HEK293T (cell line): ENCODE data around the gene TPCN1.

Experiments
- ELF4 ChIP-seq: fragments of 450-650 bp; IDR thresholded peaks from 2 replicates; pipeline ENCODE4 v1.6.1; 2017; ENCODE audit warnings: antibody characterized with exemption
- FOXA1 ChIP-seq: fragments of 450-650 bp; IDR thresholded peaks from 2 replicates; pipeline ENCODE4 v1.6.1; 2016; ENCODE audit warnings: mild to moderate bottlenecking
- FOXM1 ChIP-seq: fragments of 450-650 bp; IDR thresholded peaks from 2 replicates; pipeline ENCODE4 v1.6.1; 2017; ENCODE audit warnings: mild to moderate bottlenecking, borderline replicate concordance
- L3MBTL2 ChIP-seq: fragments of 450-650 bp; conservative IDR thresholded peaks from 2 replicates; pipeline ENCODE4 v1.6.1; 2016; ENCODE audit warnings: mild to moderate bottlenecking
- NFRKB ChIP-seq: fragments of 450-650 bp; IDR thresholded peaks from 2 replicates; pipeline ENCODE4 v1.6.1; 2016; ENCODE audit warnings: mild to moderate bottlenecking, moderate library complexity
- SP1 ChIP-seq: fragments of 450-650 bp; IDR thresholded peaks from 2 replicates; pipeline ENCODE4 v1.6.1; 2017
- TARDBP ChIP-seq: fragments of 450-650 bp; IDR thresholded peaks from 2 replicates; pipeline ENCODE4 v1.6.1; 2016

DNA sequence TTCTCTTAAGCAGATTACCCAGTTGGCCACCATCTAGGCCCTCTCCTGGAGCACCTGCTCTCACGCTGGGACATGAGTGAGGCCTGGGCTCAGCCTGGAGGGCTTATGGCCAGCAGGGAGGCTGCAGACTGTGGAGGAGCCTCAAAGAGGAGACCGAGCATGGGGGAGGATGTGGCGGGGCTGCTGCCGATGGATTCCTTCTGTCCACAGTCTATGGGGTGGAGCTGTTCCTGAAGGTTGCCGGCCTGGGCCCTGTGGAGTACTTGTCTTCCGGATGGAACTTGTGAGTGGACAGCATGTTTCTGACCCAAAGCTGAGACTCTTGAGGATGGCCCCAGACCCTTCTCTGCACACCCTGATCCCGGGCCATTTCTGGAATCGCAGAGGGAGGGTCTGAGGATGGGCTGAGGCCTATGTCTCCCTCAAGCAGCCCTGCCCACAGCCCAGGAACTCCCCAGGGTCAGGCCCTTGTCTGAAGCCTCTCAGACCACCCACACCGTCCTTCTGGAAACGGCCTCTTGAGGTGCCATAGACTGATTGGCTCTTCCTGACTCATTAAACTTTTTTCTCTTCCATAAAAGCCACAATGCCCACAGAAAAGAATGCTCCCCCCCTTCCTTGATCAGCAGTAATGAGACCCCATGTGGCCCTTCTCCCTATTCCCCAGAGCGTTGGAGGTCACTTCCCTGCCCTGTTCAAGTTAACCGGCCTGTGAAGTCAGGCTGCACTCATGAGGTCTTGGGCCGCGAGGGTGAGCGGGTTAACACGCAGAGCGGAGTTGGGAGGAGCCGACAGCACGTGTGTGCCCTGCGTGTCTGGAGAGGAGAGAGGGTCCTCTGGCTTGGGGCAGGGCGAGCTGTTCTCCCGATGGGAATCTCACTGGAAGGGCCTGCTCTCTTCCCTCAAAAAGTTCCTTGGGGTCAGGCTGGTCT is 64.7 kb downstream of the TPCN1 start:
- TF ChIP-seq NFRKB = no peak
- TF ChIP-seq SP1 = no peak
- TF ChIP-seq L3MBTL2 = no peak
- no peak for TF ChIP-seq ELF4
- TF ChIP-seq FOXA1 = no peak
- no peak for TF ChIP-seq FOXM1
- no peak for TF ChIP-seq TARDBP
